ENCODE results near the gene NLGN3.

DNA sequence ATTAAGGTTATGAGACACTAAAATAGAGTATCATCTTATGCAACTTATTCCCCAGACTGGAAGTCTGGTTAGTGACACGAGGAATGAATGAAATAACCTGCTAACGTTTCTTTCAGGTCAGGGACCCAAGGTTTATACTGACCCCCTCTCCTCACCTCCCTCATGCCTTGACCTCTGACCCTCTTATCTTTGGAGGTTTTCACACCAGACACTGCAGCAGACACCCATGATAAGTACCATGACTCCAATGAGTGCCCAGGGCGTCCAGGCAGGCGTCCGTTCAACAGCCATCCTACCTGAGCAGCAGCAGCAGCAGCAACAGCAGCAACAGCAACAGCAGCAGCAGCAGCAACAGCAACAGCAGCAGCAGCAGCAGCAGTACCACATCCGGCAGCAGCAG lies 4.2 kb upstream of the NLGN3 start:
- TF ChIP-seq, protein P1, sequence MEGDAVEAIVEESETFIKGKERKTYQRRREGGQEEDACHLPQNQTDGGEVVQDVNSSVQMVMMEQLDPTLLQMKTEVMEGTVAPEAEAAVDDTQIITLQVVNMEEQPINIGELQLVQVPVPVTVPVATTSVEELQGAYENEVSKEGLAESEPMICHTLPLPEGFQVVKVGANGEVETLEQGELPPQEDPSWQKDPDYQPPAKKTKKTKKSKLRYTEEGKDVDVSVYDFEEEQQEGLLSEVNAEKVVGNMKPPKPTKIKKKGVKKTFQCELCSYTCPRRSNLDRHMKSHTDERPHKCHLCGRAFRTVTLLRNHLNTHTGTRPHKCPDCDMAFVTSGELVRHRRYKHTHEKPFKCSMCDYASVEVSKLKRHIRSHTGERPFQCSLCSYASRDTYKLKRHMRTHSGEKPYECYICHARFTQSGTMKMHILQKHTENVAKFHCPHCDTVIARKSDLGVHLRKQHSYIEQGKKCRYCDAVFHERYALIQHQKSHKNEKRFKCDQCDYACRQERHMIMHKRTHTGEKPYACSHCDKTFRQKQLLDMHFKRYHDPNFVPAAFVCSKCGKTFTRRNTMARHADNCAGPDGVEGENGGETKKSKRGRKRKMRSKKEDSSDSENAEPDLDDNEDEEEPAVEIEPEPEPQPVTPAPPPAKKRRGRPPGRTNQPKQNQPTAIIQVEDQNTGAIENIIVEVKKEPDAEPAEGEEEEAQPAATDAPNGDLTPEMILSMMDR (IDR thresholded peaks at IDR 0.05), result no peak
- TF ChIP-seq POLR2A (IDR thresholded peaks at IDR 0.05) (no peak), POLR2AphosphoS5 (IDR thresholded peaks at IDR 0.05) (no peak)
